GM12865 (cell line): ENCODE results near the gene ID3.

ENCODE experiments used
- DNase-seq: peaks from one replicate; pipeline ENCODE4 v3.0.0; 2010; ENCODE audit warnings: low read depth
- H3K4me3 ChIP-seq: 2 replicates; pipeline ENCODE4 v1.5.1; 2011; ENCODE audit warnings: mild to moderate bottlenecking, low read depth, low read length, control low read depth
- TF ChIP-seq, protein P1 (sequence below): IDR thresholded peaks from 2 replicates; pipeline ENCODE4 v1.5.1; 2011; ENCODE audit warnings: low read length, control low read depth, low read depth, inconsistent platforms; ENCODE audit not compliant: insufficient read depth; ENCODE audit errors: missing control alignments

The ID3 gene

DNA sequence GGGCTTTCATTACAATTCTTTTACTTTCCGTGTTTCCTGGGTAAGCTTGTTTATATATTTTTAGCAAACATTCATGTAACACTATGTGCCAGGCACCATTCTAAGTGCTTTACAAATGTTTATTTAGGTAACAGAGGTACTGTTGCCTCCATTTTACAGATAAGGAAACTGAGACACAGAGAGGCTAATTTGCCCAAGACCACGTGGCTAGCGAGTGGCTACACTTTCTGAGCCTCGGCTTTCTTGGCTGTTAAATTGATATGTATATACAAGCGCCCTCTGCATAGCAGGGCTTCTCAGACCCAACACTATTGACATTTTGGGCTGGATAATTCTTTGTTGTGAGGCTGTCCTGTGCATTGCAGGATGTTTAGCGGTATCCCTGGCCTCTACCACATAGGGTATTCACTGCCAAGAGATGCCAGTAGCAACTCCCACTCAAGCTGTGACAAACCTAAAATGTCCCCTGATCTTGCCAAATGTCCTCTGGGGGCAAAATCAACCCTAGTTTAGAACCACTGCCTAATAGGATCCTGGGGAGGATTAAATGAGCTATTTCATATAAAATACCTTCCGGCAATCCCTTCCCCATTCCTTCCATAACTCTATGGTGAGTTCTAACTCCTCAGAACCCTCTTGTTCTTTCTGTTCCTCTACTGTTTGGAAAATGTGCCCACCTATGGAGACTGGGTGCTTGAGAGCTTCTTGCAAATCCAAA lies 17.2 kb upstream of the ID3 start:
- TF ChIP-seq, protein P1, sequence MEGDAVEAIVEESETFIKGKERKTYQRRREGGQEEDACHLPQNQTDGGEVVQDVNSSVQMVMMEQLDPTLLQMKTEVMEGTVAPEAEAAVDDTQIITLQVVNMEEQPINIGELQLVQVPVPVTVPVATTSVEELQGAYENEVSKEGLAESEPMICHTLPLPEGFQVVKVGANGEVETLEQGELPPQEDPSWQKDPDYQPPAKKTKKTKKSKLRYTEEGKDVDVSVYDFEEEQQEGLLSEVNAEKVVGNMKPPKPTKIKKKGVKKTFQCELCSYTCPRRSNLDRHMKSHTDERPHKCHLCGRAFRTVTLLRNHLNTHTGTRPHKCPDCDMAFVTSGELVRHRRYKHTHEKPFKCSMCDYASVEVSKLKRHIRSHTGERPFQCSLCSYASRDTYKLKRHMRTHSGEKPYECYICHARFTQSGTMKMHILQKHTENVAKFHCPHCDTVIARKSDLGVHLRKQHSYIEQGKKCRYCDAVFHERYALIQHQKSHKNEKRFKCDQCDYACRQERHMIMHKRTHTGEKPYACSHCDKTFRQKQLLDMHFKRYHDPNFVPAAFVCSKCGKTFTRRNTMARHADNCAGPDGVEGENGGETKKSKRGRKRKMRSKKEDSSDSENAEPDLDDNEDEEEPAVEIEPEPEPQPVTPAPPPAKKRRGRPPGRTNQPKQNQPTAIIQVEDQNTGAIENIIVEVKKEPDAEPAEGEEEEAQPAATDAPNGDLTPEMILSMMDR = no peak
- peak; percentile 52 for DNase-seq
- peak overlapping the region; percentile 74 for H3K4me3 ChIP-seq

DNA sequence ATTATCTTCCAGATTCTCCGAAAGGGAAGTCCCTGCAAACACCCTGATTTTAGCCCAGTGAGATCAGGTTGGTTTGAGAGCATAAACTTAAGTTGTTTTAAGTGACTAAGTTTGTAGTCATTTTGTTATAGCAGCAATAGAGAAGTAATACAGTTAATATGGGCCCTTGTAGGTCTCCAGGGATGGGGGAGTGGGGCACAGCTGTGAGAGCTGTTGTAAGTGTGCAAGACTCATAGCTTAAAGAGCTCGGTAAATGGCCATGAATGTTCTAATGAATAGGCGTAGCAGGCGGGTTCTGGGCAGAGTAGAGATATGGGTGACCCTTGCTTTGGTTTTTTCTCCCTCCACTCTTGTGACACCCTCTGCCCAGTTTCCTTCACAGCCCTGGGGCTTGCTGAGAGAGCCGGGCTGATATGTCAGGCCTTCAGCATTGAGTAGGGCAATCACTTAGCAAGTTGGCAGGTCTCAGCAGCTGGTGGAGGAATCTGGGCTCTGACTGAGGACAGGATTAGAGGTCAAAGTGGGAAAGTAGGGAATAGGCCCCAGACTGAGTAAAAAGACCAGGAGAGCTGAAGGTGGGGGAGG lies 16.0 kb upstream of the ID3 start:
- DNase-seq = no peak
- no peak overlapping the region for H3K4me3 ChIP-seq
- TF ChIP-seq, protein P1 = no peak

DNA sequence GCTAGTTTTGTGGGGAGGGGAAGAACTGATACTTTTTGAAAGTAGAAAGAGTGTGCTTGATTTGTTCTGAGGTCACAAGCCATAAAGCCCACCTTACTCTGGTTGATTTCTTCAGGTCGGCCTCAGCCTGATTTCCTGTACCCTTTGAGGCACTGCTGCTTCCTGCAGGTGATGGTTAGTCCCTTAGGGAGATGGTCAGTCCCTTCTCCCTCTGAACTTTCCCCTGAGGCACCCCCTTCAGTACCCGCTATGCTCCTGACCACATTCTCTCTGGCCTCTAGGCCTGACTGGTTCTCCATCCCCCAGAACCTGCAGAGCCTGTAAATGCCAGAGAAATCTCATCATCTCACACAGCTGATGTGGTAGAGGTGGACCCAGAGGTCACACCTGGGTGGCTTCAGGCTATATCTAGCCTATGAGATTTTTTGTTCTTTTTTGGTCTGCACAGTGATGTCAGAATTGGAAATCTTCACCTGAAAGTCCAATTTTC lies 15.0 kb upstream of the ID3 start:
- TF ChIP-seq, protein P1 = no peak
- peak; percentile 90 for DNase-seq
- H3K4me3 ChIP-seq = no peak overlapping the region

DNA sequence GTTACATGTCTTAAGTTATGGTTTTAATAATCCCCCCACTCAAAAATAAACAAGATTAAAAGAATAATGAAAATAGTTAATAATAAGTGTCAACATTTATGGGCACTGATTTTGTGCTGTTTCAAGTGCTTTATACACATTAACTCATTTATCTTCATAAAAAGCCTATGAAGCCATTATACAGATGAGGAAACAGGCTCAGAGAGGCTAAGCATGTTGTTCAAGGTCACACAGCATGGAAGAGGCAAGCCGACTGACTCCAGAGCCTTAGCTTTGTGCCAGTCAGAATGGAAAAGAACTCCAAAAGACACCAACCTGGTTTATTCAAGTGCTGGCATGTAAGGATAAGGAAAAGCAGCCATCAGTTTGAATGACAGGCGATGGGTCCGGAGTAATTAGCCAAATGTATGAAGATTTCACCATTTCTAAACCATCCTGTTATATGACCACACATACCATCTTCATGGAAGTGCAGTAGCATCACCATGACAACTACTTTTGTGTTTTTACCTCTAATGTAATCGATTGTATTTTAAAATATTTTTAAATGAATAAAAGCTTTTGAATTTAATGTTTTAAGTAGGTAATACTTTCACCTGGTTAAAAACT lies 14.4 kb upstream of the ID3 start:
- no peak for DNase-seq
- TF ChIP-seq, protein P1 = no peak
- H3K4me3 ChIP-seq = no peak overlapping the region

DNA sequence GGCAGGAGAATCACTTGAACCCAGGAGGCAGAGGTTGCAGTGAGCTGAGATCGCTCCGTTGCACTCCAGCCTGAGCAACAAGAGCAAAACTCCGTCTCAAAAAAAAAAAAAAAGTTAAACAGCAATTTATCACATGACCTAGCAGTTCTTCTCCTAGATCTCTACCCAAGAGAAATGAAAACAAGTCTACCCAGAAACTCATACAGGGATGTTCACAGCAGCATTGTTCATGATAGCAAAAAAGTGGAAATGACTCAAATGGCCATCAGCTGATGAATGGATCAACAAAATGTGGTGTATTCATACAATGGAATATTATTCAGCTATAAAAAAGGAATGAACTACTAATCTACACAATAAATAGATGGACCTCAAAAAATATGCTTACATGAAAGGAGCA lies 12.2 kb upstream of the ID3 start:
- H3K4me3 ChIP-seq = no peak overlapping the region
- TF ChIP-seq, protein P1 = no peak
- no peak for DNase-seq

DNA sequence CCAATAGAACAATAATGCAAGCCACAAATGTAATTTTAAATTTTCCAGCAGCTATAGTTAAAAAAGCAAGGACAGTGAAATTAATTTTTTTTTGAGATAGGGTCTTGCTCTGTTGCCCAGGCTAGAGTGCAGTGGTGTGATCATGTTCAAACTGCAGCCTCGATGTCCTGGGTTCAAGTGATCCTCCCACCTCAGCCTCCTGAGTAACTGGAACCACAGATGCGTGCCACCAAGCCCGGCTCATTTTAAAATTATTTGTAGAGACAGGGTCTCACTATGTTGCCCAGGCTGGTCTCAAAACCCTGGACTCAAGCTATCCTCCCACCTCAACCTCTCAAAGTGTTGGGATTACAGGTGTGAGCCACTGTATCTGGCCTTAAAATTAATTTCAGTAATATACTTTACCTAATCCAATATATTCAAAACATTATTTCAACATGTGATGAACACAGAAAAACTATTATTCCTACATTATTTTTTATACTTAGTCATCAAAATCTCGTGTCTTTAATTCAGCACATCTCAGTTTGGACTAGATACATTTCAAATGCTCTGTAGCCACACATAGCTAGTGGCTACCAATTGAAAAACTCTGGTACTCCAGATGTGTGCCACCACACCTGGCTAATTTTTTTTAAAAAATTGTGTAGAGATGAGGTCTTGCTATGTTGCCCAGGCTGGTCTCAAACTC lies 10.8 kb upstream of the ID3 start:
- no peak overlapping the region for H3K4me3 ChIP-seq
- DNase-seq = no peak
- TF ChIP-seq, protein P1 = no peak
